Endothelial cell (in vitro differentiated cells): ENCODE measurements around the gene TREX2. TPM values are rescaled to one million over a fixed set of nuclear protein-coding genes. Genes with fewer than 3 reads are reported as not detected.

ENCODE experiments used
- DNase-seq: peaks from one replicate; pipeline ENCODE4 v3.0.0; 2021; ENCODE audit warnings: low spot score
- H3K27ac Mint-ChIP-seq: one replicate; pipeline ENCODE4 v1.8.0; 2021; ENCODE audit warnings: mixed read lengths, inconsistent platforms; ENCODE audit not compliant: unreplicated experiment
- H3K27me3 Mint-ChIP-seq: one replicate; pipeline ENCODE4 v1.8.0; 2021; ENCODE audit warnings: mild to moderate bottlenecking, moderate library complexity, mixed read lengths, inconsistent platforms; ENCODE audit not compliant: unreplicated experiment
- H3K36me3 Mint-ChIP-seq: one replicate; pipeline ENCODE4 v1.8.0; 2021; ENCODE audit warnings: mild to moderate bottlenecking, low read depth, mixed read lengths, inconsistent platforms; ENCODE audit not compliant: unreplicated experiment
- H3K4me1 Mint-ChIP-seq: one replicate; pipeline ENCODE4 v1.8.0; 2021; ENCODE audit warnings: mild to moderate bottlenecking, mixed read lengths, inconsistent platforms; ENCODE audit not compliant: unreplicated experiment
- H3K4me3 Mint-ChIP-seq: one replicate; pipeline ENCODE4 v1.8.0; 2021; ENCODE audit warnings: mild to moderate bottlenecking, mixed read lengths, inconsistent platforms; ENCODE audit not compliant: unreplicated experiment
- H3K9me3 Mint-ChIP-seq: one replicate; pipeline ENCODE4 v1.8.0; 2021; ENCODE audit warnings: mixed read lengths, inconsistent platforms; ENCODE audit not compliant: unreplicated experiment
- CTCF ChIP-seq: fragments of 200-600 bp; sonication (generic); IDR thresholded peaks from one replicate; pipeline ENCODE4 v1.5.0; 2021; ENCODE audit warnings: antibody characterized with exemption; ENCODE audit not compliant: unreplicated experiment
- total RNA-seq: library from RNA; stranded (reverse); fragmentation: NEBNext Ultra II Directional; extraction: Animal tissue kit (Norgen Biotek cat#: 25700); gene quantifications from one replicate; pipeline ENCODE4 v1.2.1, GENCODE V29; 2021; ENCODE audit not compliant: unreplicated experiment

The TREX2 gene
- total RNA-seq, 1 donor from 2014 or later: 1.5 TPM

GRCh38 chrX:153435845-153436244, 10.0 kb downstream of the TREX2 start:
- DNase-seq: no peak
- Mint-ChIP-seq H3K4me3 (no peak overlapping the region), H3K27ac (no peak overlapping the region), H3K36me3 (no peaks in the 10 kb centered on the region), H3K9me3 (no peaks in the 10 kb centered on the region), H3K4me1 (no peaks in the 10 kb centered on the region), H3K27me3 (peaks cover 2% of the 10 kb centered on the region)
- TF ChIP-seq CTCF: no peak

DNA sequence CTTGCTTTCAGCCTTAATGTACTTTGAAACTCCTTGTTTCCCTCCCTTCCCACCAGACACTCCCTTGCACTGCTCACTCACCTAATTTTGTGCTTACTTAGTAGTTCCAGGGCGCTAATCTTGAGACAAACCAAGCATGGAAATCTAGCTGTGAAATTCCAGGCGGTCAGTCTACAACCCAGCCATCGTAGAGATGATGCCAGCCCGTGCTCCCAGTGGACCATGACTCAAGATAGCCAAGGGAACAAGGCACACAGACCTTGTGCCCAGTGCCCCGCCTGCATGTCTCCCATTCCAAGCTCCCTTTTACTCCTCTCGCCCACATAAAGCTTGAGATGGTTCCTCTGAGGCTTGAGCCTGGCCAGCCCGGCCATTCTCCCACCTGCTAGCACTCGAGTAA, 11.1 kb downstream of the TREX2 start:
- no peaks in the 10 kb centered on the region for H3K9me3 Mint-ChIP-seq
- H3K27me3 Mint-ChIP-seq: peaks cover under 1% of the 10 kb centered on the region
- no peak for TF ChIP-seq CTCF
- H3K4me1 Mint-ChIP-seq: no peaks in the 10 kb centered on the region
- H3K36me3 Mint-ChIP-seq: no peaks in the 10 kb centered on the region
- no peak overlapping the region for H3K27ac Mint-ChIP-seq
- no peak for DNase-seq
- H3K4me3 Mint-ChIP-seq: no peak overlapping the region

DNA sequence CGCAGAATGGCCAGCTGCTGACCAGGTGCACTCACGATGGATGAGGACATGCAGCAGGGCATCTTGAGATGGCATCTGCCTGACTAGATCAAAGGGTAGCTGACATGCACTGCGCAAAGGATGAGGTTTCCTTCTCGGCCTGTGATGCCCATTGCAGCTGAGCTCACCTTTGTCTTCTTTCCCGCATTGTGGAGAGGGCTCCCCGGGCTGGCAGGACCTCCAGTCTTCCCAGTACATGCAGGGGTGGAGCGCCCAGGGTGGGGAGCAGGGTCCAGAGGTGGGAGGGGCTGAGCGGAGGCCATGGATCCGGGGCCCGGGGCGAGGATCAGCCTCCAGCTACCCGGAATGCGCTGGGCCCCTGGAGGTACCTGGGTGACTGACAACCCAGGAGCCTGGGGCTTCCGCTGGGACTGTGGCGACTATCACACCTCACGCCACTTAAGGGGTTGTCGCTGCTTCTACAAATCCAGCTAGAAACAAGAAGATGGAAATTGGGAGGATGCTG, 12.0 kb downstream of the TREX2 start:
- no peaks in the 10 kb centered on the region for H3K9me3 Mint-ChIP-seq
- no peaks in the 10 kb centered on the region for H3K4me1 Mint-ChIP-seq
- no peak for TF ChIP-seq CTCF
- H3K36me3 Mint-ChIP-seq: no peaks in the 10 kb centered on the region
- DNase-seq: no peak
- no peak overlapping the region for H3K27ac Mint-ChIP-seq
- peaks cover 2% of the 10 kb centered on the region for H3K27me3 Mint-ChIP-seq
- no peak overlapping the region for H3K4me3 Mint-ChIP-seq

DNA sequence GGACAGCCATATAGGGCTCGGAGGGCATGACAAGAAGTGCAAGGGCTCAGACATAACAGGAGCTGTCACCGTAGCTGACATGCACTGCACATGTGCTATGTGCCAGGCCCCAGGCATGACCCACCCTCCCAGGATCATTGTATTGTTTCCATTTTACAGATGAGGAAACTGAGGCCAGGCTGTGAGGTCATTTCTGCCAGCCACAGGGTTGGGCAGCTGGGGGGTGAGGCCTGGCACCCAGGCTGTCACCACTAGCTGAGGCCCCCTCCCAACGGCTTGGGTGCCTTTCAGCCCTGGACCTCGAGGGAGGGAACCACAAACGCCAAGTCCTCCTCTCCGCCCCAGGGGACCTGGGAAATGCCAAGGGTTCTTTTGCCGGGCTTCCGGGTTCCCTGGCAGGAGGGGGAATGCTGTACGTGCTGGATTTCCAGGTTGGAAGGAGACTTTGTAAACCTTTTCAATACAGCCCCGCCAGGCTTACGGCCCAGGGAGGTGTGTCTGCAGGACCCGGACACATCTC, 12.6 kb downstream of the TREX2 start:
- no peak for DNase-seq
- no peak overlapping the region for H3K27ac Mint-ChIP-seq
- no peaks in the 10 kb centered on the region for H3K36me3 Mint-ChIP-seq
- no peak overlapping the region for H3K4me3 Mint-ChIP-seq
- H3K9me3 Mint-ChIP-seq: no peaks in the 10 kb centered on the region
- no peaks in the 10 kb centered on the region for H3K4me1 Mint-ChIP-seq
- no peak for TF ChIP-seq CTCF
- peaks cover 2% of the 10 kb centered on the region for H3K27me3 Mint-ChIP-seq

GRCh38 chrX:153430796-153431195, 15.1 kb downstream of the TREX2 start:
- no peak for DNase-seq

More at GRCh38 chrX:153430796-153431195, 15.1 kb downstream of the TREX2 start:
- no peaks in the 10 kb centered on the region for H3K36me3 Mint-ChIP-seq
- peaks cover 2% of the 10 kb centered on the region for H3K27me3 Mint-ChIP-seq
- no peaks in the 10 kb centered on the region for H3K4me1 Mint-ChIP-seq
- H3K4me3 Mint-ChIP-seq: no peak overlapping the region
- H3K9me3 Mint-ChIP-seq: no peaks in the 10 kb centered on the region
- no peak overlapping the region for H3K27ac Mint-ChIP-seq
- TF ChIP-seq CTCF: no peak
